ENCODE results near the gene SPSB2. TPM values are rescaled to one million over a fixed set of nuclear protein-coding genes. Genes with fewer than 3 reads are reported as not detected.

Gene SPSB2
- total RNA-seq, 1 experiment from 2014 or later, result 8.1 TPM

GRCh38 chr12:6828781-6829535 lies 44.1 kb downstream of the SPSB2 start:
- H3K9me3 ChIP-seq (ENCODE audit: low read depth, low read length, poor library complexity, severe bottlenecking), result no peaks in the 10 kb centered on the region
- TSS peak; percentile 75 for BruUV-seq (replicated peaks)
- H3K36me3 ChIP-seq (ENCODE audit: insufficient read depth, low read length, poor library complexity, severe bottlenecking), result peaks cover 30% of the 10 kb centered on the region
- ChIA-PET POLR2A (ENCODE audit: low non-redundant PET) (no interaction called here), CTCF (interaction anchor here (1.0 kb wide), 1 partner anchor 76 kb away, joined by 3 read pairs; the partner anchor contains the start of gene MLF2)
- peak overlapping the region; percentile 95 for H3K4me3 ChIP-seq (ENCODE audit: low read depth, low read length, poor library complexity, severe bottlenecking)
- TF ChIP-seq CTCF (conservative IDR thresholded peaks at IDR 0.05; ENCODE audit: low read depth, low read length), result no peak
- peak overlapping the region; percentile 84 for H3K27ac ChIP-seq (ENCODE audit: low read depth, low read length, poor library complexity, severe bottlenecking)
- peak; percentile 33 for DNase-seq (ENCODE audit: low spot score)
- H3K27me3 ChIP-seq (replicated peaks; ENCODE audit: insufficient read depth, low read depth, low read length, poor library complexity), result no peaks in the 10 kb centered on the region
- intact Hi-C loops (cut with micrococcal nuclease; ENCODE audit: unreplicated experiment), result loop anchor here (5.0 kb wide), 2 partner anchors 62 to 212 kb away; partner anchors contain the start of gene PTMS
- peaks cover 16% of the 10 kb centered on the region for H3K4me1 ChIP-seq (ENCODE audit: insufficient read depth, low read length, poor library complexity, severe bottlenecking)

DNA sequence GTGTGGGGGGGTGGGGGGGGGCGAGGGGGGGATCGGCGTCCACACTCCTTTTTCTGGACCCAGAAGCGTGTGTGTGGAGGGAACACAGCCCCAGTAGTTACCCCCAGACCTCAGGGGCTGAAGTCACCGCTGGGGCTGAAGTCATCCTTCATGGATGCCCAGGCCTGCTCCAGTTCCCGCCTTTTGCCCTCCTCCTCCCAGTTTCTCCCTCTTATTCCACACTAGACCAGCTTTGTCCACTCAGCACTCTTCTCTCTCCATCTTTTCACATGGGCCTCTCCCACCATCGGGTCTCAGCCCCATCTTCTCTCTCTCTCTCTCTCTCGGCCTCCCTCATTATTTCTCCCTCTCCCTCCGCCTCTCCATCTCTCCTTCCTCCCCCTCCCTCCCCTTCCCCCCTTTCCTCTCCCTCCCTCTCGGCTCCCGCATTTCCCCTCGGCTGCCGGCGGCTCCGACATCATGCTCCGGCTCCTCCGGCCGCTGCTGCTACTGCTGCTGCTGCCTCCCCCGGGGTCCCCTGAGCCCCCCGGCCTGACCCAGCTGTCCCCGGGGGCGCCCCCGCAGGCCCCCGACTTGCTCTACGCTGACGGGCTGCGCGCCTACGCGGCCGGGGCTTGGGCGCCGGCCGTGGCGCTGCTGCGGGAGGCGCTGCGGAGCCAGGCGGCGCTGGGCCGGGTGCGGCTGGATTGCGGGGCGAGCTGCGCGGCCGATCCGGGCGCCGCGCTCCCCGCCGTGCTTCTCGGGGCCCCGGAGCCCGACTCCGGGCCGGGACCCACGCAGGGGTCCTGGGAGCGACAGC lies 44.9 kb downstream of the SPSB2 start, which contains the start of gene P3H3:
Gene P3H3, plus strand, starts transcription at position 426 of the 799 bp plus-strand sequence. Its CDS starts 34 bp downstream, at position 460.
- BruUV-seq (replicated peaks), result no TSS peak
- intact Hi-C loops (cut with micrococcal nuclease; ENCODE audit: unreplicated experiment), result loop anchor here (5.0 kb wide), 2 partner anchors 61 to 211 kb away; partner anchors contain the start of gene PTMS
- Histone ChIP-seq H3K36me3 (ENCODE audit: insufficient read depth, low read length, poor library complexity, severe bottlenecking) (peaks cover 22% of the 10 kb centered on the region), H3K4me3 (ENCODE audit: low read depth, low read length, poor library complexity, severe bottlenecking) (peak within 1 kb of the TSS; percentile 95), H3K27ac (ENCODE audit: low read depth, low read length, poor library complexity, severe bottlenecking) (peak within 1 kb of the TSS; percentile 84), H3K9me3 (ENCODE audit: low read depth, low read length, poor library complexity, severe bottlenecking) (no peaks in the 10 kb centered on the region), H3K27me3 (replicated peaks; ENCODE audit: insufficient read depth, low read depth, low read length, poor library complexity) (no peaks in the 10 kb centered on the region), H3K4me1 (ENCODE audit: insufficient read depth, low read length, poor library complexity, severe bottlenecking) (peaks cover 16% of the 10 kb centered on the region)
- POLR2A ChIA-PET (ENCODE audit: low non-redundant PET), result no interaction called here
- CTCF ChIA-PET, result interaction anchor here (0.9 to 1.0 kb wide), 2 partner anchors 75 to 76 kb away, joined by 3 read pairs; partner anchors contain the start of gene MLF2
- peak; percentile 76 for DNase-seq (ENCODE audit: low spot score)
- TF ChIP-seq CTCF (conservative IDR thresholded peaks at IDR 0.05; ENCODE audit: low read depth, low read length), result no peak

DNA sequence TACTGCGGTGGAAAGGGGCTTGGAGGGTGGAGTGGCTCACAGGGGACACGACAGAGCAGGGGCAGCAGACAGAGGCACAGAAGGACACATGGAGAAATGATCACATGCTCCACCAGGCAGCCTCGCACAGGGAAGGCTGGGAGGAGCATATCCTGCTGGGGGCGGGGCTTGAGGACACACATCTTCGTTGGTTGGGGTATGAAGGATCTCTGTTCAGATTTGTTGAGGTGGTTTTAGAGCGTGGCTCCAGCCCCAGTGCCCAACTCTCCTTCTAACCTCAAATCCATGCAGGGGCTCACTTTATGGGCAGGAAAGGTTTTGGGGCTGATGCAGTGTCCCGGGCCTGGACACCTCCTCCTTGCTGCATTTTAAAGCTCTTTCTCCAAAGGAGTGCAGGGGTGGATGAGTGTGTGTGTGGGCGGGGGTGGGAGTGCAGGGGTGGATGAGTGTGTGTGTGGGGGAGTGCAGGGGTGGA lies 45.6 kb downstream of the SPSB2 start:
- Histone ChIP-seq H3K9me3 (ENCODE audit: low read depth, low read length, poor library complexity, severe bottlenecking) (no peaks in the 10 kb centered on the region), H3K4me3 (ENCODE audit: low read depth, low read length, poor library complexity, severe bottlenecking) (peak overlapping the region; percentile 29), H3K36me3 (ENCODE audit: insufficient read depth, low read length, poor library complexity, severe bottlenecking) (peaks cover 21% of the 10 kb centered on the region), H3K27me3 (replicated peaks; ENCODE audit: insufficient read depth, low read depth, low read length, poor library complexity) (no peaks in the 10 kb centered on the region), H3K4me1 (ENCODE audit: insufficient read depth, low read length, poor library complexity, severe bottlenecking) (peaks cover 23% of the 10 kb centered on the region), H3K27ac (ENCODE audit: low read depth, low read length, poor library complexity, severe bottlenecking) (peak overlapping the region; percentile 57)
- ChIA-PET POLR2A (ENCODE audit: low non-redundant PET) (interaction anchor here (0.6 kb wide), 1 partner anchor 594 kb away, joined by 3 read pairs; no protein-coding TSS in a partner anchor), CTCF (interaction anchor here (0.6 to 0.9 kb wide), 2 partner anchors 75 to 104 kb away, joined by 3 read pairs; no protein-coding TSS in a partner anchor)
- no TSS peak for BruUV-seq (replicated peaks)
- intact Hi-C loops (cut with micrococcal nuclease; ENCODE audit: unreplicated experiment), result loop anchor here (5.0 kb wide), 2 partner anchors 60 to 210 kb away; partner anchors contain the start of gene PTMS
- TF ChIP-seq EZH2 (IDR thresholded peaks at IDR 0.05; ENCODE audit: borderline replicate concordance, low read depth, low read length, poor library complexity, severe bottlenecking) (no peak), CTCF (conservative IDR thresholded peaks at IDR 0.05; ENCODE audit: low read depth, low read length) (no peak)
- peak; percentile 95 for DNase-seq (ENCODE audit: low spot score)
